Caco-2 (cell line): ENCODE results near the gene PPP1R9A. TPM values are rescaled to one million over a fixed set of nuclear protein-coding genes. Genes with fewer than 3 reads are reported as not detected.

ENCODE experiments used
- BruUV-seq: library from RNA; stranded (reverse); fragments of 400-500 nt; replicated peaks from 2 replicates; lab custom pipeline; 2021; lab: Mats Ljungman, UMichigan
- CTCF ChIA-PET: fragments of 300-600 bp; sonication (Branson Sonifier 250); formaldehyde crosslinking; loops from one replicate; lab custom pipeline; 2022; ENCODE audit warnings: antibody characterized with exemption; lab: Charles Lee
- POLR2A ChIA-PET: fragments of 300-600 bp; sonication (Branson Sonifier 250); formaldehyde crosslinking; loops from one replicate; lab custom pipeline; 2022; ENCODE audit warnings: antibody characterized with exemption; lab: Charles Lee
- DNase-seq, 2 experiments: peaks; one replicate each; pipeline versions ENCODE4 v3.0.0 to v3.0.0-alpha.2; 2020 to 2022
- H3K27me3 ChIP-seq: replicated peaks from 2 replicates; pipeline ENCODE4 v1.6.0; 2011; ENCODE audit warnings: low read length; ENCODE audit not compliant: control insufficient read depth, insufficient read depth
- H3K36me3 ChIP-seq: 2 replicates; pipeline ENCODE4 v1.5.1; 2011; ENCODE audit warnings: low read length; ENCODE audit not compliant: control insufficient read depth, insufficient read depth
- H3K4me1 ChIP-seq: fragments of 250-450 bp; sonication (Bioruptor Pico); 2 replicates; pipeline ENCODE4 v1.5.1; 2020; ENCODE audit warnings: mild to moderate bottlenecking
- H3K4me3 ChIP-seq: 2 replicates; pipeline ENCODE4 v1.5.1; 2011; ENCODE audit warnings: low read depth, mild to moderate bottlenecking, control low read depth, low read length
- H3K9me3 ChIP-seq: fragments of 250-450 bp; sonication (Bioruptor Pico); 2 replicates; pipeline ENCODE4 v1.5.1; 2020; ENCODE audit warnings: mild to moderate bottlenecking, moderate library complexity
- H3K27ac Mint-ChIP-seq: one replicate; pipeline ENCODE4 v1.8.0; 2022; ENCODE audit warnings: mixed read lengths; ENCODE audit not compliant: unreplicated experiment
- H3K27me3 Mint-ChIP-seq: one replicate; pipeline ENCODE4 v1.8.0; 2022; ENCODE audit warnings: mixed read lengths; ENCODE audit not compliant: insufficient read depth, unreplicated experiment
- H3K36me3 Mint-ChIP-seq: one replicate; pipeline ENCODE4 v1.8.0; 2022; ENCODE audit warnings: mild to moderate bottlenecking, mixed read lengths; ENCODE audit not compliant: insufficient read depth, unreplicated experiment
- H3K4me1 Mint-ChIP-seq: one replicate; pipeline ENCODE4 v1.8.0; 2022; ENCODE audit warnings: low read depth, mixed read lengths; ENCODE audit not compliant: unreplicated experiment
- H3K4me3 Mint-ChIP-seq: one replicate; pipeline ENCODE4 v1.8.0; 2022; ENCODE audit warnings: mild to moderate bottlenecking, moderate library complexity, mixed read lengths; ENCODE audit not compliant: unreplicated experiment
- H3K9me3 Mint-ChIP-seq: one replicate; pipeline ENCODE4 v1.8.0; 2022; ENCODE audit warnings: mixed read lengths; ENCODE audit not compliant: unreplicated experiment
- CTCF ChIP-seq, 2 experiments: fragments of 200-600 bp in 1 of 2; IDR thresholded peaks; 1 replicate in 1 of 2; 2 replicates in 1 of 2; pipeline versions ENCODE4 v1.5.1 to v1.8.0; 2011 to 2022; ENCODE audit warnings: antibody characterized with exemption in 1 of 2, control low read depth in 1 of 2, inconsistent platforms in 1 of 2, low read depth in 1 of 2, low read length in 1 of 2, mild to moderate bottlenecking in 1 of 2, moderate library complexity in 1 of 2; ENCODE audit not compliant: insufficient read depth in 1 of 2, severe bottlenecking in 1 of 2, unreplicated experiment in 1 of 2
- intact Hi-C: fragments of 100-400 bp; cut with micrococcal nuclease; formaldehyde crosslinking; loops from one replicate; pipeline ENCODE4 v1.10.0; 2022; ENCODE audit not compliant: unreplicated experiment
- total RNA-seq: library from RNA; stranded (reverse); gene quantifications from 2 replicates; pipeline ENCODE4 v1.2.3, GENCODE V29; 2022

The PPP1R9A gene
- total RNA-seq, 1 experiment from 2014 or later: 37.4 TPM

DNA sequence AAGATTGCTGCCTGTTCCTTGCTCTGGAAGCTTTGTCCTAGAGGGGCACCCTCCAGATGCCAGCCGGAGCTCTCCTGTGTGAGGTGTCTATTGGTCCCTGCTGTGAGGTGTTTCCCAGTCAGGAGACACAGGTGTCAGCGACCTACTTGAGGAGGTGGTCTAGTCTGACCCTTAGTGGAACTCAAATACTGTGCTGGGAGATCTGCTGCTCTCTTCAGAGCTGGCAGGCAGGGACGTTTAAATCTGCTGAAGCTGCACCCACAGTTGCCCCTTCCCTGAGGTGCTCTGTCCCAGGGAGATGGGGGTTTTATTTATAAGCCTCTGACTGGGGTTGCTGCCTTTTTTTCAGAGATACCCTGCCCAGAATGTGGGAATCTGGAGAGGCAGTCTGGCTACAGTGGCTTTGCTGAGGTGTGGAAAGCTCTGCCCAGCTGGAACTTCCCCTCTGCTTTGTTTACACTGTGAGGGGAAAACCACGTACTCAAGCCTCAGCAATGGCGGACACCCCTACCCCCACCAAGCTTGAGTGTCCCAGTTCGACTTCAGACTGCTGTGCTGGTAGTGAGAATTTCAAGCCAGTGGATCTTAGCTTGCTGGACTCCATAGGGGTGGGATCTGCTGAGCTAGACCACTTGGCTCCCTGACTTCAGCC lies 119.2 kb downstream of the PPP1R9A start:
- Mint-ChIP-seq H3K4me3 (no peak overlapping the region), H3K27me3 (no peaks in the 10 kb centered on the region), H3K9me3 (peaks cover 36% of the 10 kb centered on the region), H3K36me3 (peaks cover 15% of the 10 kb centered on the region), H3K4me1 (peaks cover 10% of the 10 kb centered on the region), H3K27ac (peak overlapping the region; percentile 13)
- CTCF ChIA-PET: no interaction called here
- no peak for TF ChIP-seq CTCF (IDR thresholded peaks at IDR 0.05; ENCODE audit: insufficient read depth in 1 of 2, low read depth in 1 of 2, low read length in 1 of 2, severe bottlenecking in 1 of 2, unreplicated experiment in 1 of 2)
- Histone ChIP-seq H3K27me3 (no peaks in the 10 kb centered on the region), H3K4me1 (peaks cover 29% of the 10 kb centered on the region), H3K36me3 (no peaks in the 10 kb centered on the region), H3K9me3 (peaks cover 17% of the 10 kb centered on the region), H3K4me3 (no peak overlapping the region)
- intact Hi-C loops: no loop called here
- no TSS peak for BruUV-seq
- no peak for DNase-seq
- POLR2A ChIA-PET: no interaction called here

GRCh38 chr7:95027234-95027872 lies 120.0 kb downstream of the PPP1R9A start:
- H3K36me3 ChIP-seq: no peaks in the 10 kb centered on the region
- no TSS peak for BruUV-seq

GRCh38 chr7:95028683-95029082 lies 121.3 kb downstream of the PPP1R9A start:
- no peaks in the 10 kb centered on the region for H3K27me3 Mint-ChIP-seq
- peaks cover 29% of the 10 kb centered on the region for H3K4me1 ChIP-seq

More at GRCh38 chr7:95027234-95027872, 120.0 kb downstream of the PPP1R9A start:
- TF ChIP-seq CTCF (IDR thresholded peaks at IDR 0.05; ENCODE audit: insufficient read depth in 1 of 2, low read depth in 1 of 2, low read length in 1 of 2, severe bottlenecking in 1 of 2, unreplicated experiment in 1 of 2): no peak
- no peak for DNase-seq
- peaks cover 36% of the 10 kb centered on the region for H3K9me3 Mint-ChIP-seq
- Histone ChIP-seq H3K4me3 (no peak overlapping the region), H3K27me3 (no peaks in the 10 kb centered on the region), H3K9me3 (peaks cover 17% of the 10 kb centered on the region), H3K4me1 (peaks cover 29% of the 10 kb centered on the region)
- peaks cover 15% of the 10 kb centered on the region for H3K36me3 Mint-ChIP-seq
- intact Hi-C loops: no loop called here
- H3K4me3 Mint-ChIP-seq: no peak overlapping the region
- ChIA-PET POLR2A (no interaction called here), CTCF (no interaction called here)
- no peak overlapping the region for H3K27ac Mint-ChIP-seq
- peaks cover 10% of the 10 kb centered on the region for H3K4me1 Mint-ChIP-seq
- no peaks in the 10 kb centered on the region for H3K27me3 Mint-ChIP-seq

More at GRCh38 chr7:95028683-95029082, 121.3 kb downstream of the PPP1R9A start:
- Histone ChIP-seq H3K9me3 (peaks cover 16% of the 10 kb centered on the region), H3K4me3 (no peak overlapping the region), H3K36me3 (no peaks in the 10 kb centered on the region), H3K27me3 (no peaks in the 10 kb centered on the region)
- TF ChIP-seq CTCF (IDR thresholded peaks at IDR 0.05; ENCODE audit: insufficient read depth in 1 of 2, low read depth in 1 of 2, low read length in 1 of 2, severe bottlenecking in 1 of 2, unreplicated experiment in 1 of 2): no peak
- POLR2A ChIA-PET: no interaction called here
- Mint-ChIP-seq H3K9me3 (peaks cover 27% of the 10 kb centered on the region), H3K27ac (no peak overlapping the region), H3K4me3 (no peak overlapping the region), H3K36me3 (peaks cover 15% of the 10 kb centered on the region), H3K4me1 (peaks cover 10% of the 10 kb centered on the region)
- BruUV-seq: no TSS peak
- intact Hi-C loops: no loop called here
- peak in 1 of 2 experiments; percentile 17 for DNase-seq
- CTCF ChIA-PET: no interaction called here
